22Rv1 (cell line): ENCODE results near the gene IFNA17.

Source experiments
- ZFX ChIP-seq: fragments of 450-650 bp; IDR thresholded peaks from 2 replicates; pipeline ENCODE4 v1.6.1; 2017; ENCODE audit warnings: antibody characterized with exemption, borderline replicate concordance
- TF ChIP-seq, protein P1 (sequence below): fragments of 450-650 bp; IDR thresholded peaks from 2 replicates; pipeline ENCODE4 v1.5.1; 2017; ENCODE audit warnings: mild to moderate bottlenecking

DNA sequence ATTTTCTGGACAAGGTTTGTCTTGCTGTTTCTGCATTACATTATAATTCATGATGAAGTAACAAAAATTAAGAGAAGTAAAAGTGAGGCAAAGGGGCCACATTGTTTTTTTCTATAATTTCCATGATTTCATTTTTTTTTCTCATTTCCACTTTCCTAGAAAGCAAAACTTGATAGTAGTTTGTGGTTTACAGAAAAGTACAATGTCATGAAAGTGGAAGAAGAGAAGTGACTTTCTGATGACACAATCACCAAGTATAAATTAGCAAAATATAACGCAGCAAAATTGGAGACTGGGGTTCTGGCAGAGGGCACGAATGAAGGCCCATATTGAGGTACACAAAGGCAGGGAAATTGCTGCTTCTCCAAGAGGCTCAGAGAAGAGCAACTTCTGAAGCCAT, 16.8 kb upstream of the IFNA17 start:
- TF ChIP-seq, protein P1, sequence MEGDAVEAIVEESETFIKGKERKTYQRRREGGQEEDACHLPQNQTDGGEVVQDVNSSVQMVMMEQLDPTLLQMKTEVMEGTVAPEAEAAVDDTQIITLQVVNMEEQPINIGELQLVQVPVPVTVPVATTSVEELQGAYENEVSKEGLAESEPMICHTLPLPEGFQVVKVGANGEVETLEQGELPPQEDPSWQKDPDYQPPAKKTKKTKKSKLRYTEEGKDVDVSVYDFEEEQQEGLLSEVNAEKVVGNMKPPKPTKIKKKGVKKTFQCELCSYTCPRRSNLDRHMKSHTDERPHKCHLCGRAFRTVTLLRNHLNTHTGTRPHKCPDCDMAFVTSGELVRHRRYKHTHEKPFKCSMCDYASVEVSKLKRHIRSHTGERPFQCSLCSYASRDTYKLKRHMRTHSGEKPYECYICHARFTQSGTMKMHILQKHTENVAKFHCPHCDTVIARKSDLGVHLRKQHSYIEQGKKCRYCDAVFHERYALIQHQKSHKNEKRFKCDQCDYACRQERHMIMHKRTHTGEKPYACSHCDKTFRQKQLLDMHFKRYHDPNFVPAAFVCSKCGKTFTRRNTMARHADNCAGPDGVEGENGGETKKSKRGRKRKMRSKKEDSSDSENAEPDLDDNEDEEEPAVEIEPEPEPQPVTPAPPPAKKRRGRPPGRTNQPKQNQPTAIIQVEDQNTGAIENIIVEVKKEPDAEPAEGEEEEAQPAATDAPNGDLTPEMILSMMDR, result no peak
- no peak for TF ChIP-seq ZFX
